MM.1S (cell line): ENCODE results near the gene CASP2.

Source experiments
- EZH2 ChIP-seq: fragments of 300-600 bp; sonication (generic); optimal IDR thresholded peaks from 2 replicates; pipeline ENCODE3; 2017; ENCODE audit warnings: low read depth, mild to moderate bottlenecking, antibody characterized with exemption, low read length, mixed read lengths
- TF ChIP-seq, protein P1 (sequence below): fragments of 300-600 bp; sonication (generic); IDR thresholded peaks from 2 replicates; pipeline ENCODE4 v1.5.1; 2016; ENCODE audit warnings: antibody characterized with exemption, low read length, mixed read lengths

DNA sequence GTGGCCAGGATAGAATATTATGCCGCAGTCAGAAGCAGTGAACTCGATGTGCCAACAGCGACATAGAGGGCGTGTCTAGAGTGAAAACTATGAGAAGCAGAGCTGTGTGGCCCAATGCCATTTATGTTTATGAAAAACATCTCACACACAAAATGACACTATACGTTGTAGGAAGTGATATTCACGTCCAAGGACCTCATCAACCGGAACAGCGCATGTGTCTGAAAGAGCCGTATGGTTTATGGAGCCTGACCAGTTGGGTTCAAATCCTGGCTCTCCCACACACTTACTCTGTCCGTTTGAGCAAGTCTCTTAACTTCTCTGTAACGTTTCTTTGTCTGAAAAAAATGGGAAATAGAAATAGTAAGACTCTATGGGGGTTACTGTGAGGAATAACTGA, 45.8 kb upstream of the CASP2 start:
- TF ChIP-seq, protein P1, sequence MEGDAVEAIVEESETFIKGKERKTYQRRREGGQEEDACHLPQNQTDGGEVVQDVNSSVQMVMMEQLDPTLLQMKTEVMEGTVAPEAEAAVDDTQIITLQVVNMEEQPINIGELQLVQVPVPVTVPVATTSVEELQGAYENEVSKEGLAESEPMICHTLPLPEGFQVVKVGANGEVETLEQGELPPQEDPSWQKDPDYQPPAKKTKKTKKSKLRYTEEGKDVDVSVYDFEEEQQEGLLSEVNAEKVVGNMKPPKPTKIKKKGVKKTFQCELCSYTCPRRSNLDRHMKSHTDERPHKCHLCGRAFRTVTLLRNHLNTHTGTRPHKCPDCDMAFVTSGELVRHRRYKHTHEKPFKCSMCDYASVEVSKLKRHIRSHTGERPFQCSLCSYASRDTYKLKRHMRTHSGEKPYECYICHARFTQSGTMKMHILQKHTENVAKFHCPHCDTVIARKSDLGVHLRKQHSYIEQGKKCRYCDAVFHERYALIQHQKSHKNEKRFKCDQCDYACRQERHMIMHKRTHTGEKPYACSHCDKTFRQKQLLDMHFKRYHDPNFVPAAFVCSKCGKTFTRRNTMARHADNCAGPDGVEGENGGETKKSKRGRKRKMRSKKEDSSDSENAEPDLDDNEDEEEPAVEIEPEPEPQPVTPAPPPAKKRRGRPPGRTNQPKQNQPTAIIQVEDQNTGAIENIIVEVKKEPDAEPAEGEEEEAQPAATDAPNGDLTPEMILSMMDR: no peak
- no peak for TF ChIP-seq EZH2
